ENCODE data around the gene KCNA1.

The KCNA1 gene

DNA sequence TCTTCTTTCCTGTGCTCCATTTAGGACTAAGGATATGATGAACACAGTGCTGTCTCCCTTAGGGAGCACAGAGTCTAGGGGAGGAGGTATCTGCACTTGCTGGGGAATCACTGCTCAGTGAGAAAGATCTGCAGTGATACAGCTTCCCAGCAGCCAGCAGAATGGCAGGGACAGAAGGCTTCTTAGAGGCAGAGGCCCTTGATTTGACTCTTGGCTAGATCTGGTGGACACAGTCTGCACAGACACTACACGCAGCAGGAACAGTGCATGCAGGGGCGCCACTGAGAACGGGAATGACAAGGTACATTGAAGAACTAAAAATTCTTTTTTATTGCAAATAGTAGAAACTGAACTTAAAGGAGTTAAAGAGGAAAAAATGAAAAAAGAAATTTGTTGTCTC, 51.6 kb downstream of the KCNA1 start:
- DNase-seq, result no peak

DNA sequence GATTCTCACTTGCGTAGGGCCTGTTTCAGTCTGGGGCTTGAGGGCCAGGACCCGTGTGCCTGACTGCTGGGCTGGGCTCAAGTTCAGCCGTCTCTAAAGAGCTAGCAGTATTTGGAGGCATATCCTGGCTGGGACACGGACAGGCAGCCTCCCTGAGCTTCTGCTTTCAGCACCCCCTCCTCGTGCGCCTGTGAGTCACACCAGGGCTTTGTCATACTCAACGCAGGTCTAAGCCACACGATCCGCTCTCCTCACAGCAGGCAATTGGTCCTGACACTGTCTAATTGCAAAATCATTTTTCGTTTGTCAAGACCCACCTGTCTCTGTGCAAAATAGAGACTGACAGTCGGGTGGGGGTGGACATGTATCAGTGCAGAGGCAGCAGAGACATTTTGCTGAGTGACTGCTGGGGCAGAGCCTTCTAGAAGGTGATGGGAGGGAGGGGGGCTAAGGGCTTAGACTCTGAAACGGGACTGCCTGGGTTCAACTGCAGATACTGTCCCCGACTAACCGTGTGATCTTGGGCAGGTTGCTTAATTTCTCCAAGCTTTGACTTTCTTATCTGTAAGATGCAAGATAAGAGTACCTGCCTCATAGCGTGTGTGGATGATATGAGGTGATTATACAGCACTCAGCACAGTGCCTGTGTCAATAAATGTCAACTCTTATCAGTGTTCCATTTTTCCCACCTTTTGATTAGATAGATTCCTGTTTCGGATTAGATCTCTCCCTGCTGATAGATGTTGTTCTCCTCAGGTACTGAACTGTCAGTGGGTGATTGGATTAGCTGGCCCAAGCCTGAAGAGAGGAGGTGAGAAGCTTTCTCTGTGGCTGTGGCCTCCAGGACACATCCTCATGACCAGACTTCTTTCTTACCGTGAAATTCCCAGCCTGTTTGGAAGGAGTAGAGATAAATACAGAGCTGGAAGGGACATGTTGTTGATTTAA, 53.1 kb downstream of the KCNA1 start:
- no peak for DNase-seq
